Glomerular endothelial cell (primary cell): ENCODE measurements around the gene ZNF441. TPM values are rescaled to one million over a fixed set of nuclear protein-coding genes. Genes with fewer than 3 reads are reported as not detected.
"Not testable (repeated sequence)": the region's sequence is repeated elsewhere in the genome, so short reads cannot be mapped to it uniquely, and the experiment has no call there.

Experiments
- DNase-seq: peaks from one replicate; pipeline ENCODE4 v3.0.0-alpha.2; 2011; ENCODE audit warnings: low read depth, low spot score; ENCODE audit errors: extremely low read depth
- total RNA-seq: library from RNA; depleted of rRNA; stranded (reverse); fragments of >200 nt; gene quantifications from 2 replicates; pipeline ENCODE4 v1.2.3, GENCODE V29; 2015

ZNF441 gene
- total RNA-seq, result 3.2 and 3.9 TPM in 2 replicates

DNA sequence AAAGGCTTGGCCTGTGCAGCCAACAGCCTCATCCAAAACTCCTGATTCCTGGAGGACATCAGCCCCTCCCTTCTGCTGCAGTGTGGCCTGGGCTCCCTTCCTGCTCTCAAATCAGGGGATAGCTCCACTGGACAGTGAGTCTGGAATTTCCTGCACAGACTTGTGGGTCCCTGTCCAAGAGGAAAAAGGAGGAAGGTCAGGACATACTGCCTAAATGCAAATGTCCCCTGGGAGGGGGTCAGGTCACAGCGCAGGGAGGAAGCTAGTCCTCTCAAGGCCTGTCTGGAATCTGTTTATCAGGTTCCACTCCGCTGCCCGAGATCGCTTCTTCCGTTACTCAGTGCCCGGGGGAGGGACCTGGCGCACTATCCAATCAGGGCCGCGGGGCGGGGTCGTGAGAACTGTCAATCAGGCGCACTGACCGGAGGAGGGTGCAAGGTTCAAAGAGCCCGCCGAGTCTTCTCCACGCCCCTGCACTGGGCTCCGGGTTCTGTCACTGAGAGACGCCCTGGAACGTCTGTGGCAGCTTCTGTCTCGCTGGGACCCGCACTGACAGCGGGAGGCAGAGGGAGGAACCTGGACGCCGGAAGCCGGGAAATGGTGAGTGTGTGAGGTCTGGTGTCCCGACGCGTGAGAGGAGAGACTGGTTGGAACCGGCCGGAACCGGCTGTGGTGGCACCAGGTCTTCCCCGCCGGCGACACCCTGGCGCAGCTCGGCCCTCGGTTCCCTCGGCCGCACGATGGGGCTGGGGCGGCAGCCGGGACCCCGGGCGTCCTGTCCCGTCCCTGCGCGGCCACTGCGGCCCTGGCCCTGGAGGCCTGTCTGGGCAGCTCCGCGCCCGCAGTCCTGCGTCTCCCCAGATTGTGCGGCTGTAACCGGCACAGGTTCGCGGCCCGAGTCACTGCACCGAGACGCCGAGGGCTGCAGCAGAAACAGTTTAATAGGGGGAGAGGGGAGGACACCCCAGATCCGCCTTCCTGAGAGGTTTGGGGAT lies at the start of gene ZNF441:
TSS of gene ZNF441 (plus strand) at position 404 of the 995 bp plus-strand sequence. CDS start at position 598, 194 bp downstream.
- DNase-seq, result peak; percentile 67

- DNase-seq, result no peak
Measured at GRCh38 chr19:11721681-11722080, 45.1 kb upstream of the ZNF441 start.

- DNase-seq, result no peak
Measured at GRCh38 chr19:11722414-11722813, 44.4 kb upstream of the ZNF441 start.

DNA sequence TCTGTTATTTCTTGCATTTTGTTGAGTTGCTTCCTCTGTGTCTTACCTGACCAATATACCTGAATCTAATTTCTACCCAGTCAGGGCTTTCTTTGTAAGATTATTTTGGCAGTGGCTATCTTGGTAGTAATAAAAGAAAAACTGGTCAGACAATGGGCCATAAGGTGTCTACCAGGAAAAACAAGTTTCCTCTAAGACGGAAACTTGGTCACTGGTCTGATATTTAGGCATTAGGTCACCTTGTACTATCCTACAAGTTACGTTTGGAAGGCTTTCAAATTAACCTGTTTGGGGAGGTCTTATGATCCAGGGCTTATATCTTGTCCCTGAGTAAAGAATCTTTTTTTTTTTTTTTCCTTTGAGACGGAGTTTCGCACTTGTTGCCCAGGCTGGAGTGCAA lies 37.2 kb upstream of the ZNF441 start:
- no peak for DNase-seq

- DNase-seq, result no peak
Measured at GRCh38 chr19:11735375-11735774, 31.4 kb upstream of the ZNF441 start.

GRCh38 chr19:11736696-11737095 lies 30.1 kb upstream of the ZNF441 start:
- no peak for DNase-seq

GRCh38 chr19:11737964-11738745 lies 28.6 kb upstream of the ZNF441 start:
- no peak for DNase-seq

GRCh38 chr19:11738746-11739620 lies 27.8 kb upstream of the ZNF441 start, which contains the start of gene ZNF823:
Gene ZNF823 (minus strand): TSS chr19:11738946. CDS start chr19:11738819, 127 bp downstream.
- peak; percentile 96 for DNase-seq

- DNase-seq, result no peak
Measured at GRCh38 chr19:11745869-11746268, 20.9 kb upstream of the ZNF441 start.

DNA sequence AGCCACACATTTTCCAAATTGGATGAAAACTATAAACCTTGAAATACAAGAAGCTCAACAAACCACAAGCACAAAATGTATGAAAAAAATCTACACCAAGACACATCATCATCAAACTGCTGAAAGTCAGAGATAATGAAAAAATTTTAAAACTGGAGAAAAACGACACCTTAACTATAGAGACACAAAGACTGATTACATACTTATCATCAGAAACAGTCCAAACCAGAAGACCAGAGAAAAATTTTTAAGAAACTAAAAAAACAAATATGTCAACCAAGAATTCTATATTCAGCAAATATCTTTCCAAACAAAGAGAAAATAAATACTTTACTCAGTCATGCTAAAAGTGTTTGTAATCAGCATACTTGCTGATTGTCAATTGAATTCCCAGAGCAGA lies 19.5 kb upstream of the ZNF441 start:
- DNase-seq, result no peak

DNA sequence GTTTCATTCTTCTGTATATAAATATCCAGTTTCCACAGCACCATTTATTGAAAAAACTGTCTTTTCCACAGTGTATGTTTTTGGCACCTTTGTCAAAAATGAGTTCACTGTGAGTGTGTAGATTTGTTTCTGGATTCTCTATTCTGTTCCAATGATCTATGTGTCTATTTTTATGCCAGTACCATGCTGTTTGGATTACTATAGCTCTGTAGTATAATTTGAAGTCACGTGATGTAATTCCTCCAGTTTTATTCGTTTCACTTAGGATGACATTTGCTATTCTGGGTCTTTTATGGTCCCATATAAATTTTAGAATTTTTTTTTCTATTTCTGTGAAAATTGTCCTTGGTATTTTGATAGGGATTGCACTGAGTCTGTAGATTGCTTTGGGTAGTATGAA lies 17.0 kb upstream of the ZNF441 start:
- no peak for DNase-seq

DNA sequence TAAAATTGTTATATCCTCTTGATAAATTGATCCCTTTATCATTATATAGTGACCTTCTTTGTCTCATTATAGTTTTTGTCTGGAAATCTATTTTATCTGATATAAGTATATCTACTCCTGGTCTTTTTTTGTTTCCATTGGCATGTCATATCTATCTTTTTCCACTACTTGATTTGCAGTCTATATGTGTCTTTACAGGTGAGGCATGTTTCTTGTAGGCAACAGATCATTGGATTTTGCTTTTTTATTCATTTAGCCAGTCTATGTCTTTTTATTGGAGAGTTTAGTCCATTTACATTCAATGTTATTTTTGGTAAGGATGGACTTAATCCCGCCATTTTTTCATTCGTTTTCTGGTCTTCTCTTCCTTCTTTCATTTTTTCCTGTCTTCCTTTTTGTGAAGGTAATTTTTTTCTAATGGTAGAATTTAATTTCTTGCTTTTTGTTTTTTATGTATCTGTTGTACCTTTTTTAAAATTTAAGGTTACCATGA lies 14.5 kb upstream of the ZNF441 start:
- no peak for DNase-seq

DNA sequence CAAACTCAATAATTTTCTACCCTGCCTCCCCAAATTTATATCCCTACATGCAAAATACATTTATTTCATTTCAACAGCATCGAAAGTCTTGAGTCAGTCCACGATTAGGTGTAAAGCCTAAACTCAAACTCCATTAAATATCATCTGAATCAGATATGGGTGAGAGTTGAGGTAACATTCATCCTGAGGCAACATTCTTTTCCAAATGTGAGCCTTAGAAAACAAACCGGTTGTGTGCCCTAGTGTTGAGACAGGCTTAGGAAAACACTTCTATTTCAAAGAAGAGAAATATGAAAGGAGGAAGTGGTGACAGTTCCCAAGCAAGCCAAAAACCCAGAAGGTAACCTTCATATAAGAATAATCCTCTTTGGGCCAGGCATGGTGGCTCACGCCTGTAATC lies 12.1 kb upstream of the ZNF441 start:
- no peak for DNase-seq

DNA sequence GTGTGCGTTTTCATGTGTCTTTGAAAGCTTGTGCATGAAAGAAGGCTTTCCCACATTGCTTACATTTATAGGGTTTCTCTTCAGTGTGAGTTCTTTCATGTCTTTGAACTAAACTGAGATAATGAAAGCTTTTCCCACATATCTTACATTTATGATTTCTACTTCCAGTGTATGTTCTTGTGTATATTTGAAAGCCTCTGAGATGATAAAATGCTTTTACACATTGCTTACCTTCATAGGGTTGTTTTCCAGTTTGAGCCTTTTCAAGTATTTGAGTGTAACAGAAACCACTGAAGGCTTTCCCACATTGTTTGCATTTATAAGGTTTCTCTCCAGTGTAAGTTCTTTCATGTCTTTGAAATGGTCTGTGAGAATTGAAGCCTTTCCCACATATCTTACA lies 9.8 kb upstream of the ZNF441 start:
- no peak for DNase-seq

GRCh38 chr19:11759805-11760204 lies 7.0 kb upstream of the ZNF441 start:
- DNase-seq, result no peak

GRCh38 chr19:11763117-11763516 lies 3.7 kb upstream of the ZNF441 start:
- DNase-seq, result no peak

DNA sequence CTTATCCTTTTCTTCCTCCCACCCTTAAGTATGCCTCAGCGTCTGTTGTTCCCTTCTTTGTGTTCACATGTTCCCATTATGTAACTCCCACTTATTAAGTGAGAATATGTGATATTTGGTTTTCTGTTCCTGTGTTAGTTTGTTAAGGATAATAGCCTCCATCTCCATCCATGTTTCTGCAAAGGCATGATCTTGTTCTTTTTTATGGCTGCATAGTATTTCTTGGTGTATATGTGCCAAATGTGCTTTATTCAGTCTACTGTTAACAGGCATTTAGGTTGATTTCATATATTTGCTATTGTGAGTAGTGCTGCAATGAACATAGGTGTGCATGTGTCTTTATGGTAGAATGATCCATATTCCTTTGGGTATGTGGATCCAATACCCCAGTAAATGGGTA lies 3.2 kb upstream of the ZNF441 start:
- no peak for DNase-seq

DNA sequence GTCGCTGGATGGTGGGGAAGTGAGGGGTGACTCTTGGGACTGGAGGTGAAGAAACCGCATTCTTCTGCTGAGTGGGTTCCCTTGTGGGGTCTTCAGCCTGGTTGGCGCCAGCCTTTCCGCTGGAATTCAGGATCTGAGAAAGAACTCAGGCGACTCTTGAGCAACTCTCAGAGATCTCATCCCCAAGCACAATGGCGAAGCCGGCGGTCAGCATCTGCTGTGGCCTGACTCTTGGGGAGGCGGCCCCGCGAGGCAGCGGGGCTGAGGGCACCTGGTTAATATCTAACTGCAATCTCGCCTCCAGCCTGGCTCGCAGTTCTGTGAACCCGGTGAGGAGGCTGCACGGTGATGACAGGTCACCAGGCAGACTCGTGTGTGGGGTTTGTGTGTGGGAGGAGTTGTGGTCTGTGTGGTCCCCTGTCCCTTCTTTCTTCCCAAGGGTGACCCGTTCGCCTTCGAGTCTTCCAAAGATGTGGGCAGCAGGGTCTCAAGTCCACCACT lies 883 bp downstream of the ZNF441 start:
- no peak for DNase-seq

DNA sequence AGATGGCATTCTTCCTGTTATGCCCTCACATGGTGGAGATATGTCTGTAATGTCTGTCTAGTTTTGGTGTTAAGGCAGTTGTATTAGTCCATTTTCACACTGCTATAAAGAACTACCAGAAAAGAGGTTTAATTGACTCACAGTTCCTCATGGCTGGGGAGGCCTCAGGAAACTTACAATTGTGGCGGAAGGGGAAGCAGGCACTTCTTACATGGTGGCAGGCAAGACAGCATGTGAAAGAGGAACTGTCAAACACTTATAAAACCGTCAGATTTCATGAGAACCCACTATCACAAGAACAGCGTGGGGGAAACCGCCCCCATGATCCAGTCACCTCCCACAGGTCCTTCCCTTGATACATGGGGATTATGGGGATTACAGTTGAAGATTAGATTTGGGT lies 3.2 kb downstream of the ZNF441 start:
- no peak for DNase-seq

DNA sequence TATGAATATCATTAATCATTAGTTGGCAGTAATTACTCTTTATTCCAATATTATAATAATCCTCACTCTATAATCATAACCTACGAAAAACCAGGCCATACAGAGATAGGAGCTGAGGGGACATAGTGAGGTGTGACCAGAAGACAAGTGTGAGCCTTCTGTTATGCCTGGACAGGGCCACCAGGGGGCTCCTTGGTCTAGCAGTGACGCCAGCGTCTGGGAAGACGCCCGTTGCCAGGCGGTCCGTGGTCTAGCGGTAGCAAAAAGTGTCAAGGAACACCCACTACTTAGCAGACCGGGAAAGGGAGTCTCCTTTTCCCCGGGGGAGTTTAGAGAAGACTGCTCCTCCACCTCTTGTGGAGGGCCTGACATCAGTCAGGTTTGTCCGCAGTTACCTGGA lies 4.7 kb downstream of the ZNF441 start:
- not testable (repeated sequence) for DNase-seq
